OCI-LY3 (cell line): ENCODE results near the gene PMM1.
"Not testable (repeated sequence)": the region's sequence is repeated elsewhere in the genome, so short reads cannot be mapped to it uniquely, and the experiment has no call there.

Source experiments
- H2AFZ ChIP-seq: fragments of 200-600, 300-600 bp; shearing (Covaris generic); 2 replicates; pipeline ENCODE4 v1.6.0; 2014; ENCODE audit warnings: antibody characterized with exemption, low read depth, low read length
- H3K27ac ChIP-seq: fragments of 200-600, 300-600 bp; sonication (generic); 2 replicates; pipeline ENCODE4 v1.5.1; 2014; ENCODE audit warnings: mild to moderate bottlenecking, low read length, moderate library complexity, mixed read lengths
- H3K27me3 ChIP-seq: fragments of 200-600, 300-600 bp; sonication (generic); 2 replicates; pipeline ENCODE4 v1.6.1; 2014; ENCODE audit warnings: low read depth, low read length, mixed read lengths
- H3K36me3 ChIP-seq: fragments of 200-600, 300-600 bp; sonication (generic); replicated peaks from 2 replicates; pipeline ENCODE3; 2014; ENCODE audit warnings: low read depth, low read length, mixed read lengths
- H3K4me1 ChIP-seq: fragments of 300-600, 200-600 bp; sonication (generic); 2 replicates; pipeline ENCODE4 v1.6.1; 2014; ENCODE audit warnings: low read length, mixed read lengths
- H3K4me2 ChIP-seq: fragments of 200-600, 300-600 bp; sonication (generic); 2 replicates; pipeline ENCODE4 v1.6.1; 2014; ENCODE audit warnings: low read length, mixed read lengths
- H3K4me3 ChIP-seq: fragments of 300-600, 200-600 bp; sonication (generic); 2 replicates; pipeline ENCODE4 v1.5.1; 2014; ENCODE audit warnings: antibody characterized with exemption, mild to moderate bottlenecking, low read length, moderate library complexity
- H3K79me2 ChIP-seq: fragments of 300-600, 200-600 bp; shearing (Covaris generic); 2 replicates; pipeline ENCODE4 v1.6.1; 2014; ENCODE audit warnings: mild to moderate bottlenecking, low read length, mixed read lengths
- H3K9ac ChIP-seq: fragments of 300-600, 200-600 bp; shearing (Covaris generic); 2 replicates; pipeline ENCODE4 v1.6.0; 2014; ENCODE audit warnings: mild to moderate bottlenecking, low read length, moderate library complexity
- H3K9me3 ChIP-seq: fragments of 200-600, 300-600 bp; shearing (Covaris generic); 2 replicates; pipeline ENCODE4 v1.6.1; 2014; ENCODE audit warnings: low read length, mixed read lengths; ENCODE audit not compliant: insufficient read depth
- H4K20me1 ChIP-seq: fragments of 200-600, 300-600 bp; sonication (generic); 2 replicates; pipeline ENCODE4 v1.6.1; 2016; ENCODE audit warnings: low read length, mixed read lengths; ENCODE audit not compliant: insufficient read depth
- CTCF ChIP-seq: fragments of 200-600, 300-600 bp; sonication (generic); IDR thresholded peaks from 2 replicates; pipeline ENCODE4 v1.5.1; 2014; ENCODE audit warnings: antibody characterized with exemption, low read length, low read depth
- EZH2phosphoT487 ChIP-seq: fragments of 200-600 bp; shearing (Covaris generic); IDR thresholded peaks from 2 replicates; pipeline ENCODE4 v1.6.1; 2018; ENCODE audit warnings: antibody characterized with exemption, mixed run types, low read depth

PMM1 gene

DNA sequence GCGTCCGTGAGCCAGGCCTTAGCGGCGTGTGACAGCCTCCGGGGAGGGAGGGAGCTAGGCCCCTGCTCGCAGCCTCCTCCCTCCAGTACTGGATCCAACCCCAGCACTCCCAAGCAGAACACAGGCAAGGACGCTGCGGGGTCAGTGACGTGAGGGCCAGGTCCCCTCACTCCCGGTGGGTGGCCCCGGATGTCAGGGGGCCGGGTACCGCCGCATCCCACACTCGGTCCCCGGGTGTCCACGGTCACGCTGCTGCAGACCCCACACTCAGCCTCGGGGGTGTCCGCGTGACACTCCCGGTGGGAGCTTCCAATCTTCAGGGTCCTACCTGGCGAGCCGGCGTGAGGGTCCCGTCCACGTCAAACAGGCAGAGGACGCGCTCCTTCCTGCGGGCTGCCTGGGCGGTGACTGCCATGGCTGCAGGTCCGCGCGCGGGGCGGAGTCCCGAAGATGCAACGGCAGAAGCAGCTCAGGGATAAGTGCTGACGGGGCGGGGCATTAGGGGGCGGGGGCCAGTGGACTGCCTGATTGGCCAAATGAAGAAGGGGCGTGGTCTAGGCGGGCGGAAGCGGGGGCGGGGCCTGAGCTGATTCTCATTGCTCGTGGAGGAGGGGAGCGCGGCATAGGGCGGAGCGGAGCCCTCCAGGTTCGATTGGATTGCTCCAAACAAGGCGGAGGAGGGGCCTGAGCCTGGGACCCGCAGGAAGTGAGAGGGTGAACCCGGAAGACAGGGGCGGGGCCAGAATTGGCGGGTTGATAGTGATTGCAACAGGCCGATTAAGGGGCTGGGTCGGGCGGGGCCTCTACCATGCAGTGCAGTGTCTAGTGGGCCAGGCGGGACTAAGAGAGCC is at the start of gene PMM1:
Gene PMM1 (minus strand): TSS at position 450 of the 851 bp plus-strand sequence. CDS start 35 bp downstream, at position 415.
- no peaks in the 10 kb centered on the region for H3K27me3 ChIP-seq
- H3K9ac ChIP-seq: peak within 1 kb of the TSS; percentile 76
- peak within 1 kb of the TSS; percentile 90 for H3K4me3 ChIP-seq
- H2AFZ ChIP-seq: peak within 1 kb of the TSS; percentile 73; the same call in 1 of the 2 replicates
- H4K20me1 ChIP-seq: no peaks in the 10 kb centered on the region
- peaks cover 7% of the 10 kb centered on the region; the same call in 1 of the 2 replicates for H3K4me1 ChIP-seq
- H3K79me2 ChIP-seq: no peaks in the 10 kb centered on the region
- H3K9me3 ChIP-seq: no peaks in the 10 kb centered on the region
- no peak within 1 kb of the TSS for H3K27ac ChIP-seq
- H3K36me3 ChIP-seq: no peaks in the 10 kb centered on the region
- H3K4me2 ChIP-seq: peak within 1 kb of the TSS; percentile 85
- no peak for TF ChIP-seq EZH2phosphoT487
- TF ChIP-seq CTCF: no peak

DNA sequence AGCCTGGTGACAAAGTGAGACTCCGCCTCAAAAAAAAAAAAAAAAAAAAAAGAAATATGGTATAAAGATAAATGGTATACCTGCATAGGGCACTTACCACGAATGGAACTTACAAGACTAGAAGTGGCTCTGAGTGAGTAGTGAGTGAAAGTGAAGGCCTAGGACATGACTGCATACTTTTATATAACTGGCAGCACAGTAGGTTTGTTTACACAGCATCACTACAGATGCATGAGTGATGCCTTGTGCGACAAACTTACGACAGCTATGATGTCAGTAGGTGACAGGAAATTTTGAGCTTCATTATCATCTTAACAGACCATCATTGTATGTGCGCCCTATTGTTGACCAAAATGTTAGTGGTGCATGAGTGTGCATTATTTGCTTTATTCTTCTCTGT is 49.1 kb upstream of the PMM1 start:
- Histone ChIP-seq H4K20me1 (peaks cover 13% of the 10 kb centered on the region; the same call in 1 of the 2 replicates), H3K4me1 (no peaks in the 10 kb centered on the region), H3K9me3 (no peaks in the 10 kb centered on the region), H3K27ac (no peak overlapping the region), H3K36me3 (peaks cover 71% of the 10 kb centered on the region), H2AFZ (no peak overlapping the region), H3K9ac (no peak overlapping the region), H3K27me3 (no peaks in the 10 kb centered on the region), H3K4me3 (no peak overlapping the region), H3K79me2 (peaks cover 61% of the 10 kb centered on the region), H3K4me2 (no peak overlapping the region)
- TF ChIP-seq EZH2phosphoT487: no peak
- no peak for TF ChIP-seq CTCF

GRCh38 chr22:41638124-41638523 is 48.5 kb upstream of the PMM1 start:
- Histone ChIP-seq H3K79me2 (peaks cover 62% of the 10 kb centered on the region), H3K4me2 (no peak overlapping the region), H2AFZ (no peak overlapping the region), H3K4me3 (no peak overlapping the region), H3K27me3 (no peaks in the 10 kb centered on the region), H3K9ac (no peak overlapping the region), H3K36me3 (peaks cover 75% of the 10 kb centered on the region), H4K20me1 (peaks cover 13% of the 10 kb centered on the region; the same call in 1 of the 2 replicates), H3K9me3 (no peaks in the 10 kb centered on the region), H3K27ac (no peak overlapping the region), H3K4me1 (no peaks in the 10 kb centered on the region)
- TF ChIP-seq CTCF (no peak), EZH2phosphoT487 (no peak)

- Histone ChIP-seq H3K79me2 (peaks cover 57% of the 10 kb centered on the region), H4K20me1 (peaks cover 11% of the 10 kb centered on the region; the same call in 1 of the 2 replicates), H3K36me3 (peaks cover 74% of the 10 kb centered on the region)
- H3K9me3 ChIP-seq, H3K4me2 ChIP-seq, H3K27me3 ChIP-seq, H3K9ac ChIP-seq, H3K27ac ChIP-seq, H3K4me1 ChIP-seq, H2AFZ ChIP-seq, H3K4me3 ChIP-seq: not testable (repeated sequence)
Observed at GRCh38 chr22:41637623-41638022, 48.0 kb upstream of the PMM1 start.
